ENCODE data around the gene APCDD1.

DNA sequence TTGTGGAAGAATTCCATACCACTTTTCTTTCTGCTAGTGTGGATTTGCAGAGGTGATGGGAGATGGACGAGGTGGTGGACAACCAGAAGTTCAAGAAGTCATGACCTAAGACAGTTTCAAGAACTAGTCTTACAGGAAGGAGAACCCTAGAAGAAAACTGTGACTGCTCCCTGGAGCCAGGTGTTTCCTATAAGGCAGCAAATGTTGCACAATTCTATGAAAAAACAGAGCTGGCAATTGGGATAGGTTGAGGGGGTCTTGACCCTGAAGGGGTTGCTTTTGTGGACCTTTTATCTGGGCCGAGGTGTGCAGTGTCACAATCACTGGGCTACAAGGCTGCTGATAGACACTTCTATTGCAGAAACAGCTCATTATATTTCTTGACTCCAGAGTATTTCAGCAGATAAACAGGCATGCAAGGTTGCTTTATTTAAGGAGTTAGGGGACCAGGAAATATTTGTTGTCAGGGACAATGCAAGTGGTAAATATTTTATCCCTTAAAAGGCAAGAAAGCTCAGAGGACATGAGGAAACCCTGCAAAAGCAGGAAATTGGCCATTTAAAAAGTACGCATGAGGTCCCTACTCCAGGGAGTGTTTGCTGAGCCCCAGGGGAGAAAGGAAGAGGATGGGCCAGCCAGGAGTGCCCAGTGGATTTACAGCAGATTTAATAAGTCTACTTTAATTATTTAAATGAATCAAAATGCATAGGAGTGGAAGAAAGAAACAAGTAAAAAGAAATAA, 22.9 kb downstream of the APCDD1 start:
- no peak for TF ChIP-seq POLR2A (IDR thresholded peaks at IDR 0.05; ENCODE audit: low read length)
- no peak for TF ChIP-seq GATA1 (IDR thresholded peaks at IDR 0.05; ENCODE audit: low read depth, low read length)

Data from erythroblast (primary cell).